Hepatocyte (in vitro differentiated cells): ENCODE results near the gene TP73. TPM values are rescaled to one million over a fixed set of nuclear protein-coding genes. Genes with fewer than 3 reads are reported as not detected.

Source experiments
- DNase-seq: peaks from one replicate; pipeline ENCODE4 v3.0.0-alpha.2; 2016; ENCODE audit warnings: low spot score
- H2AFZ ChIP-seq: fragments of 200-600 bp; sonication (generic); 2 replicates; pipeline ENCODE4 v1.6.0; 2016; ENCODE audit warnings: antibody characterized with exemption, mild to moderate bottlenecking
- H3K27ac ChIP-seq: fragments of 200-600 bp; sonication (generic); 2 replicates; pipeline ENCODE4 v1.5.1; 2016; ENCODE audit warnings: mild to moderate bottlenecking
- H3K27me3 ChIP-seq: fragments of 200-600 bp; sonication (generic); 2 replicates; pipeline ENCODE4 v1.6.1; 2016
- H3K36me3 ChIP-seq: fragments of 200-600 bp; sonication (generic); replicated peaks from 2 replicates; pipeline ENCODE4 v1.5.1; 2016; ENCODE audit warnings: low read depth; ENCODE audit not compliant: insufficient read depth
- H3K4me1 ChIP-seq: fragments of 200-600 bp; sonication (generic); 2 replicates; pipeline ENCODE4 v1.5.1; 2016; ENCODE audit warnings: mild to moderate bottlenecking, moderate library complexity; ENCODE audit not compliant: insufficient read depth
- H3K4me2 ChIP-seq: fragments of 200-600 bp; sonication (generic); 2 replicates; pipeline ENCODE4 v1.6.0; 2016
- H3K4me3 ChIP-seq: fragments of 200-600 bp; sonication (generic); 2 replicates; pipeline ENCODE4 v1.5.1; 2016; ENCODE audit warnings: mild to moderate bottlenecking
- H3K79me2 ChIP-seq: fragments of 200-600 bp; sonication (generic); 2 replicates; pipeline ENCODE4 v1.6.0; 2017; ENCODE audit warnings: mild to moderate bottlenecking
- H3K9me2 ChIP-seq: fragments of 200-600 bp; sonication (generic); replicated peaks from 2 replicates; pipeline ENCODE4 v1.6.0; 2017; ENCODE audit warnings: mild to moderate bottlenecking; ENCODE audit not compliant: insufficient read depth
- H3K9me3 ChIP-seq: fragments of 200-600 bp; sonication (generic); 2 replicates; pipeline ENCODE4 v1.5.1; 2016; ENCODE audit warnings: low read depth, mild to moderate bottlenecking
- H4K20me1 ChIP-seq: fragments of 200-600 bp; sonication (generic); 2 replicates; pipeline ENCODE4 v1.6.0; 2016; ENCODE audit warnings: mild to moderate bottlenecking; ENCODE audit not compliant: insufficient read depth, poor library complexity, severe bottlenecking
- EZH2 ChIP-seq: fragments of 200-600 bp; sonication (generic); IDR thresholded peaks from 2 replicates; pipeline ENCODE4 v1.6.1; 2016; ENCODE audit warnings: antibody characterized with exemption, mild to moderate bottlenecking, borderline replicate concordance
- EZH2phosphoT487 ChIP-seq: fragments of 200-600 bp; sonication (generic); IDR thresholded peaks from one replicate; pipeline ENCODE4 v1.6.1; 2018; ENCODE audit warnings: antibody characterized with exemption, mild to moderate bottlenecking, low read depth, moderate library complexity; ENCODE audit not compliant: unreplicated experiment, severe bottlenecking
- WGBS: methylation state at CpG from one replicate; pipeline ENCODE4 v1.1.6; 2016; ENCODE audit warnings: low lambda C conversion rate; ENCODE audit errors: missing lambda C conversion rate; 5-methylcytosine and 5-hydroxymethylcytosine counted together
- polyA plus RNA-seq: library from polyadenylated mRNA; unstranded; fragments of >200 nt; fragmentation: Nextera tagmentation; extraction: Ambion mirVana; gene quantifications from 2 replicates; pipeline ENCODE4 v1.2.1, GENCODE V29; 2016
- total RNA-seq: library from RNA; depleted of rRNA; stranded (reverse); fragments of >200 nt; gene quantifications from 2 replicates; pipeline ENCODE4 v1.2.3, GENCODE V29; 2014
- TF ChIP-seq, protein P1 (sequence below): fragments of 200-600 bp; sonication (generic); IDR thresholded peaks from 2 replicates; pipeline ENCODE4 v1.5.1; 2016; ENCODE audit warnings: antibody characterized with exemption, mild to moderate bottlenecking; ENCODE audit not compliant: poor library complexity

TP73 gene
- total and polyA plus RNA-seq, 2 experiments from 2014 or later, result 0.27 to 0.47 TPM

DNA sequence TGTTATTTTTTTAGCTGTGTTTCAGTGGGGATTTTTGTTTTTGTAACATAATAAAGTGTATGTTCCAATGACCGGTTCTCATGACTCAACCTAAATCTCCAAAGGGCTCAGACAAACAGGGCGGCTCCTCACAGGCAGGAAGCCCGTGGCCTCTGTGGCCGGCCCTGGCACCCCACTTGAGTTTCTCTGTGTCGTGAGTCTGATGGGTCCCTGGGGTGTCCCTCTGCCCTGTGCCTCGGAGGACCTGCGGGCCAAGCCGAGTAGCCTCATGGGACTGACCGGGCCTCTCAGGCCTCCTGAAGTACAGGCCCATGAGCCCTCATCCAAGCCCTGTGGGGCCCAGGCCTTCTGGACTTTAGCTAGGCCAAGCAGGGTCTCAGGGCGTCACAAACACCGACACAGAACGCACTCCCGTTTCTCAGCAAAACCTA is 83.8 kb downstream of the TP73 start:
- H3K79me2 ChIP-seq, result no peaks in the 10 kb centered on the region
- no peak overlapping the region for H3K27ac ChIP-seq
- H3K4me3 ChIP-seq, result no peak overlapping the region
- TF ChIP-seq, protein P1, sequence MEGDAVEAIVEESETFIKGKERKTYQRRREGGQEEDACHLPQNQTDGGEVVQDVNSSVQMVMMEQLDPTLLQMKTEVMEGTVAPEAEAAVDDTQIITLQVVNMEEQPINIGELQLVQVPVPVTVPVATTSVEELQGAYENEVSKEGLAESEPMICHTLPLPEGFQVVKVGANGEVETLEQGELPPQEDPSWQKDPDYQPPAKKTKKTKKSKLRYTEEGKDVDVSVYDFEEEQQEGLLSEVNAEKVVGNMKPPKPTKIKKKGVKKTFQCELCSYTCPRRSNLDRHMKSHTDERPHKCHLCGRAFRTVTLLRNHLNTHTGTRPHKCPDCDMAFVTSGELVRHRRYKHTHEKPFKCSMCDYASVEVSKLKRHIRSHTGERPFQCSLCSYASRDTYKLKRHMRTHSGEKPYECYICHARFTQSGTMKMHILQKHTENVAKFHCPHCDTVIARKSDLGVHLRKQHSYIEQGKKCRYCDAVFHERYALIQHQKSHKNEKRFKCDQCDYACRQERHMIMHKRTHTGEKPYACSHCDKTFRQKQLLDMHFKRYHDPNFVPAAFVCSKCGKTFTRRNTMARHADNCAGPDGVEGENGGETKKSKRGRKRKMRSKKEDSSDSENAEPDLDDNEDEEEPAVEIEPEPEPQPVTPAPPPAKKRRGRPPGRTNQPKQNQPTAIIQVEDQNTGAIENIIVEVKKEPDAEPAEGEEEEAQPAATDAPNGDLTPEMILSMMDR, result no peak
- TF ChIP-seq EZH2phosphoT487 (no peak), EZH2 (no peak)
- H3K4me2 ChIP-seq, result no peak overlapping the region
- H3K27me3 ChIP-seq, result no peaks in the 10 kb centered on the region
- WGBS, result 93% methylated on average over 13 of the region's 13 CpGs
- H3K4me1 ChIP-seq, result no peaks in the 10 kb centered on the region
- no peak for DNase-seq
- no peak overlapping the region for H2AFZ ChIP-seq
- H4K20me1 ChIP-seq, result no peaks in the 10 kb centered on the region
- no peaks in the 10 kb centered on the region for H3K9me3 ChIP-seq
- no peaks in the 10 kb centered on the region for H3K36me3 ChIP-seq
- no peaks in the 10 kb centered on the region for H3K9me2 ChIP-seq

DNA sequence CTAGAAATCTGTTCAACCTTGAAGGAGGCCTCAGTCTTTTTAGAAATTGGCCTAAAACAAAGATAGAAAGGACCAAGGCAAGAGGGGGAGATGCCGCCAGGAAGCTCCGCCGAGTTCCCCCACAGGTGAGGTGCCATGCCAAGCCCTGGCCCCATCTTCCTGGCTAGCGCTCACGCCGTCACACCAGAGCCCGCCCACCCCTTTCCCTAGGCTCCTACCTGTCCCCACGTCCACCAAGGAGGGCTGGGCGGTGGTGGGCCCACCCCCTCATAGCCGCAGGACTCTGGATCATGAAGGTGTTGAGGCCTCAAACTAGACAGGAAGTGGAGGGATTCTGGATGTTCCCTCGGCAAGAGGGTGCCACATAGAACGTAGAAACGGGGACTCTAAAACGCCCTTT is 84.4 kb downstream of the TP73 start:
- H3K79me2 ChIP-seq, result no peaks in the 10 kb centered on the region
- H3K4me3 ChIP-seq, result no peak overlapping the region
- 95% methylated on average over 14 of the region's 14 CpGs for WGBS
- H3K27me3 ChIP-seq, result no peaks in the 10 kb centered on the region
- TF ChIP-seq EZH2, result no peak
- TF ChIP-seq EZH2phosphoT487, result no peak
- TF ChIP-seq, protein P1, result no peak
- H2AFZ ChIP-seq, result no peak overlapping the region
- H3K36me3 ChIP-seq, result no peaks in the 10 kb centered on the region
- H3K4me2 ChIP-seq, result no peak overlapping the region
- no peaks in the 10 kb centered on the region for H3K9me2 ChIP-seq
- no peaks in the 10 kb centered on the region for H3K9me3 ChIP-seq
- DNase-seq, result no peak
- no peak overlapping the region for H3K27ac ChIP-seq
- no peaks in the 10 kb centered on the region for H4K20me1 ChIP-seq
- no peaks in the 10 kb centered on the region for H3K4me1 ChIP-seq

DNA sequence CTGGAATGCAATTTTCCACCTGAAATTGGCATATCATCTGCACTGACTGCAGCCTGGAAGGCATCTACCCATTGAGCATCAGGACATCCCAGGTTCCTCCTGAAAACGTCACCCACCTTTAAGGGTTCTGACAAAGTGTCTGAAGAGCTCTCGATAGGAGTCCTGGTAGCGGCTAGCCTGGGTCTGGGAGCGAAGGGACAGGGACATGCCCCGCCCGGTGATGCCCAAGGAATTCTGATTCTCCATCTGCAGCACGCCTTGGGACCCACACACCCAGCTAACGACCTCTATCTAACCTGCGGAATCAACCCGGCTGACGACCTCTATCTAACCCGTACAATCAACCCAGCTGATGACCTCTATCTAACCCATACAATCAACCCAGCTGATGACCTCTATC is 86.6 kb downstream of the TP73 start:
- TF ChIP-seq EZH2phosphoT487, result no peak
- no peak for TF ChIP-seq EZH2
- TF ChIP-seq, protein P1, result no peak
- Histone ChIP-seq H3K27me3 (no peaks in the 10 kb centered on the region), H3K4me1 (no peaks in the 10 kb centered on the region), H3K9me2 (no peaks in the 10 kb centered on the region), H2AFZ (no peak overlapping the region), H3K79me2 (no peaks in the 10 kb centered on the region), H4K20me1 (no peaks in the 10 kb centered on the region), H3K9me3 (no peaks in the 10 kb centered on the region), H3K27ac (no peak overlapping the region), H3K36me3 (no peaks in the 10 kb centered on the region), H3K4me3 (no peak overlapping the region), H3K4me2 (no peak overlapping the region)
- DNase-seq, result no peak
- 87% methylated on average over 12 of the region's 12 CpGs for WGBS

DNA sequence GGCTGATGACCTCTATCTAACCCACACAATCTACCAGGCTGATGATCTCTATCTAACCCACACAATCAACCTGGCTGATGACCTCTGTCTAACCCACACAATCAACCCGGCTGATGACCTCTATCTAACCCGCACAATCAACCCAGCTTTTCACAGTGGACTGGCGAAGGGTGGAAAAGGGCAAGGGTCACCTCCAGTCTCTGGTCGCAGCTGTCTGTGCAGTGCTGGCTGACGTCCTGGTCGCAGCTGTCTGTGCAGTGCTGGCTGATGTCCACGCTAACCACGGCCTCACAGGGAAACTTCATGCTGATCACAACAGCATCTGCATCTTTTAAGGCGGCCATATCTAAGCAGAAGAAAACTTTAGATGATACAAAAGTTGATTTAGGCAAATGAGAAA is 87.7 kb downstream of the TP73 start:
- WGBS, result 92% methylated on average over 9 of the region's 9 CpGs
- Histone ChIP-seq H2AFZ (no peak overlapping the region), H3K79me2 (peaks cover 3% of the 10 kb centered on the region), H4K20me1 (no peaks in the 10 kb centered on the region), H3K4me1 (no peaks in the 10 kb centered on the region), H3K27ac (no peak overlapping the region), H3K9me2 (no peaks in the 10 kb centered on the region), H3K4me2 (no peak overlapping the region), H3K9me3 (no peaks in the 10 kb centered on the region), H3K36me3 (no peaks in the 10 kb centered on the region), H3K4me3 (no peak overlapping the region), H3K27me3 (no peaks in the 10 kb centered on the region)
- TF ChIP-seq EZH2 (no peak), EZH2phosphoT487 (no peak)
- TF ChIP-seq, protein P1, result no peak
- DNase-seq, result no peak
